OCI-LY7 (cell line): ENCODE measurements around the gene SLC1A7. TPM values are rescaled to one million over a fixed set of nuclear protein-coding genes. Genes with fewer than 3 reads are reported as not detected.

Experiments
- Bru-seq: library from RNA; stranded (reverse); fragments of 400-500 nt; gene quantifications from one replicate; lab custom pipeline; 2021; lab: Mats Ljungman, UMichigan
- BruChase-seq, 2 experiments: library from RNA; stranded (reverse); fragments of 400-500 nt; gene quantifications; one replicate each; lab custom pipeline; 2021; lab: Mats Ljungman, UMichigan
- BruUV-seq: library from RNA; stranded (reverse); fragments of 400-500 nt; replicated peaks from 2 replicates; lab custom pipeline; 2021; lab: Mats Ljungman, UMichigan
- CTCF ChIA-PET: fragments of 300-600 bp; sonication (Branson Sonifier 250); formaldehyde crosslinking; loops from one replicate; lab custom pipeline; 2022; ENCODE audit warnings: antibody characterized with exemption; ENCODE audit not compliant: unreplicated experiment; lab: Charles Lee
- POLR2A ChIA-PET: fragments of 300-600 bp; sonication (Branson Sonifier 250); formaldehyde crosslinking; loops from one replicate; lab custom pipeline; 2022; ENCODE audit warnings: antibody characterized with exemption; lab: Charles Lee
- DNase-seq: peaks from one replicate; pipeline ENCODE4 v3.0.0-alpha.2; 2015; ENCODE audit warnings: low spot score
- H2AFZ ChIP-seq: fragments of 200-600 bp; sonication (generic), shearing (Covaris generic); 2 replicates; pipeline ENCODE4 v1.6.1; 2014; ENCODE audit warnings: mild to moderate bottlenecking, antibody characterized with exemption, low read length, moderate library complexity
- H3K27ac ChIP-seq: fragments of 200-600 bp; sonication (generic); 2 replicates; pipeline ENCODE4 v1.5.1; 2014; ENCODE audit warnings: mixed run types, low read depth, mild to moderate bottlenecking, moderate library complexity, low read length, inconsistent platforms; ENCODE audit not compliant: poor library complexity, severe bottlenecking
- H3K36me3 ChIP-seq: fragments of 200-600 bp; sonication (generic); 2 replicates; pipeline ENCODE4 v1.6.1; 2014; ENCODE audit warnings: mild to moderate bottlenecking, antibody characterized with exemption, low read length, moderate library complexity, mixed read lengths; ENCODE audit not compliant: insufficient read depth
- H3K4me1 ChIP-seq: fragments of 200-600 bp; sonication (generic); 2 replicates; pipeline ENCODE4 v1.5.1; 2014; ENCODE audit warnings: mild to moderate bottlenecking, low read length; ENCODE audit not compliant: insufficient read depth, poor library complexity, severe bottlenecking
- H3K4me2 ChIP-seq: fragments of 200-600 bp; sonication (generic); 2 replicates; pipeline ENCODE4 v1.6.1; 2014; ENCODE audit warnings: mild to moderate bottlenecking, low read length
- H3K4me3 ChIP-seq: fragments of 200-600 bp; sonication (generic); 2 replicates; pipeline ENCODE4 v1.5.1; 2014; ENCODE audit warnings: mild to moderate bottlenecking, low read depth, low read length; ENCODE audit not compliant: poor library complexity, severe bottlenecking
- H3K79me2 ChIP-seq: fragments of 200-600 bp; sonication (generic); 2 replicates; pipeline ENCODE4 v1.6.1; 2016; ENCODE audit warnings: low read depth, mild to moderate bottlenecking, low read length, moderate library complexity, mixed read lengths; ENCODE audit not compliant: insufficient read depth
- H3K9me2 ChIP-seq: fragments of 200-600 bp; sonication (generic); 2 replicates; pipeline ENCODE4 v1.6.1; 2016; ENCODE audit warnings: mild to moderate bottlenecking, low read length, mixed read lengths; ENCODE audit not compliant: insufficient read depth
- H3K9me3 ChIP-seq: fragments of 200-600 bp; sonication (generic); 2 replicates; pipeline ENCODE4 v1.6.1; 2014; ENCODE audit warnings: mild to moderate bottlenecking, mixed run types, low read length, mixed read lengths
- H4K20me1 ChIP-seq: fragments of 200-600 bp; sonication (generic); 2 replicates; pipeline ENCODE4 v1.6.1; 2014; ENCODE audit warnings: mild to moderate bottlenecking, antibody characterized with exemption, low read length, moderate library complexity, mixed read lengths; ENCODE audit not compliant: insufficient read depth
- CTCF ChIP-seq: fragments of 200-600 bp; sonication (generic); conservative IDR thresholded peaks from 2 replicates; pipeline ENCODE4 v1.5.1; 2014; ENCODE audit warnings: mild to moderate bottlenecking, antibody characterized with exemption, low read length, moderate library complexity, mixed read lengths
- EZH2phosphoT487 ChIP-seq: fragments of 200-600 bp; sonication (generic); IDR thresholded peaks from 2 replicates; pipeline ENCODE4 v1.6.1; 2018; ENCODE audit warnings: low read depth, borderline replicate concordance, mild to moderate bottlenecking, mixed run types, antibody characterized with exemption, low read length, moderate library complexity, mixed read lengths
- intact Hi-C: fragments of 100-400 bp; cut with micrococcal nuclease; formaldehyde crosslinking; loops from one replicate; pipeline ENCODE4 v1.10.0; 2022; ENCODE audit not compliant: unreplicated experiment
- long read RNA-seq: library from polyadenylated mRNA; stranded (forward); transcript quantifications from one replicate; pipeline ENCODE4 v2.0.0, GENCODE V29; 2022
- total RNA-seq, 2 experiments: library from RNA; depleted of rRNA in 1 of 2; stranded (reverse); fragments of >200 nt in 1 of 2; shearing (Covaris generic) in 1 of 2; gene quantifications; 2 replicates each; pipeline ENCODE4 v1.2.3, GENCODE V29; 2014 to 2022

The SLC1A7 gene
- total RNA-seq (2014; rRNA removed; shearing (Covaris generic)) (not detected in 2 replicates), total RNA-seq (2022) (not detected in 2 replicates), Bru-seq, nascent RNA (not detected), BruChase-seq, experiment 1, labeled RNA remaining after a 6-hour chase (not detected), BruChase-seq, experiment 2, labeled RNA remaining after a 2-hour chase (not detected)
- long read RNA-seq = 0 reads

DNA sequence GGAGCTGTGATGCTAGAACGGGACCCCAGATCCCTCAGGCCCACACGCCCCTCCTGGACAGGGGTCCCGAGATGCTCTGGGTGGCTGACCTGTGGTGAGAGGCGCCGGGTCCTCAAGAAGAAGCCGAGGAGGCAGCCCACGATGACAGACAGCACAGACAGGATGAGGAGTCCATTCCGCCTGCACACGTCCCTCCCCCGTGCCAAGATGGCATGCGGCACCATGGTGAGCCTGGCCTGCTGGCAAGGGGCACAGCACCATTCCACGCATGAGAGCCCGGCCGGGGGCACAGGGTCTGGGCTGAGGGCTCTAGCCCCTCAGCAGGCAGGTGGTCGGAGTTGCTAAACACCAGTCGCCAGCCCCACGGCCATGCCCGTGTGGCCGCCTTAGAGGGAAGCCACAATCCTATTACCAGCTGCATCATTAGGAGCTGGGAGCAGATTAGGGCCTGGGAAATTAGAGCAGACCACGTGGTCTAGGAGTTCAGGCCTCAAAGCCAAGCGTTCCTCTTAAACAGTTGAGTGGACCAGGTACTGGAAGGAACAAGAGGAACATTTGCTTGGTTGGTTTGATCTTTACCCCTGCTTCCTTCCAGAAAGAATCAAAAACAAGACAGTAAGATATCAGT is at the start of gene SLC1A7:
Gene SLC1A7, minus strand, starts transcription at position 413 of the 628 bp plus-strand sequence. Its CDS starts 189 bp downstream, at position 224.
- H3K9me3 ChIP-seq = peaks cover 9% of the 10 kb centered on the region; the same call in 1 of the 2 replicates
- no TSS peak for BruUV-seq
- H3K4me2 ChIP-seq = no peak within 1 kb of the TSS
- ChIA-PET POLR2A (no interaction called here), CTCF (no interaction called here)
- H3K9me2 ChIP-seq = no peaks in the 10 kb centered on the region
- no peak within 1 kb of the TSS for H3K27ac ChIP-seq
- no peaks in the 10 kb centered on the region for H3K79me2 ChIP-seq
- no peak within 1 kb of the TSS for H3K4me3 ChIP-seq
- no peak for DNase-seq
- TF ChIP-seq EZH2phosphoT487 (no peak), CTCF (no peak)
- no peaks in the 10 kb centered on the region for H4K20me1 ChIP-seq
- peaks cover 4% of the 10 kb centered on the region for H3K4me1 ChIP-seq
- no peak within 1 kb of the TSS for H2AFZ ChIP-seq
- intact Hi-C loops = no loop called here
- H3K36me3 ChIP-seq = no peaks in the 10 kb centered on the region

- Histone ChIP-seq H3K9me2 (no peaks in the 10 kb centered on the region), H3K79me2 (no peaks in the 10 kb centered on the region), H3K4me2 (no peak overlapping the region), H3K4me1 (peaks cover 3% of the 10 kb centered on the region), H4K20me1 (no peaks in the 10 kb centered on the region), H2AFZ (no peak overlapping the region), H3K27ac (no peak overlapping the region), H3K36me3 (no peaks in the 10 kb centered on the region), H3K4me3 (no peak overlapping the region), H3K9me3 (no peaks in the 10 kb centered on the region)
- BruUV-seq = no TSS peak
- TF ChIP-seq CTCF = no peak
- TF ChIP-seq EZH2phosphoT487 = no peak
- intact Hi-C loops = no loop called here
- ChIA-PET POLR2A (no interaction called here), CTCF (interaction anchor here (0.6 kb wide), 1 partner anchor 16 kb away, joined by 3 read pairs; no protein-coding TSS in a partner anchor)
- DNase-seq = no peak
Observed at GRCh38 chr1:53190210-53190611, 47.8 kb upstream of the SLC1A7 start.

GRCh38 chr1:53189061-53189460 is 46.6 kb upstream of the SLC1A7 start:
- no peaks in the 10 kb centered on the region for H3K79me2 ChIP-seq
- H3K27ac ChIP-seq = no peak overlapping the region
- H3K4me2 ChIP-seq = no peak overlapping the region
- no peaks in the 10 kb centered on the region for H3K36me3 ChIP-seq
- intact Hi-C loops = no loop called here
- H3K4me3 ChIP-seq = no peak overlapping the region
- H3K9me3 ChIP-seq = no peaks in the 10 kb centered on the region
- CTCF ChIA-PET = no interaction called here
- no peaks in the 10 kb centered on the region for H3K9me2 ChIP-seq
- peaks cover 3% of the 10 kb centered on the region for H3K4me1 ChIP-seq
- no TSS peak for BruUV-seq
- no peak for TF ChIP-seq EZH2phosphoT487
- TF ChIP-seq CTCF = no peak
- H2AFZ ChIP-seq = no peak overlapping the region
- no peak for DNase-seq
- POLR2A ChIA-PET = interaction anchor here (0.6 kb wide), 1 partner anchor 789 kb away, joined by 3 read pairs; no protein-coding TSS in a partner anchor
- H4K20me1 ChIP-seq = no peaks in the 10 kb centered on the region
